ENCODE data around the gene WDR26.
A peak's percentile ranks its signal among the peaks of the same experiment; 100 is the strongest.
"Not testable (repeated sequence)": the region's sequence is repeated elsewhere in the genome, so short reads cannot be mapped to it uniquely, and the experiment has no call there.

The WDR26 gene

GRCh38 chr1:224433701-224434672 is 610 bp downstream of the WDR26 start:
- DNase-seq, result peak; percentile 19

- DNase-seq, result no peak
These were observed 1.4 kb downstream of the WDR26 start for GRCh38 chr1:224433041-224433691.

GRCh38 chr1:224432672-224433040 is 1.9 kb downstream of the WDR26 start:
- DNase-seq, result no peak

- no peak for DNase-seq
These were observed 2.5 kb downstream of the WDR26 start for GRCh38 chr1:224432146-224432545.

GRCh38 chr1:224431726-224432125 is 2.9 kb downstream of the WDR26 start:
- no peak for DNase-seq

- no peak for DNase-seq
These were observed 4.0 kb downstream of the WDR26 start for GRCh38 chr1:224430511-224431113.

GRCh38 chr1:224429616-224430326 is 4.8 kb downstream of the WDR26 start:
- no peak for DNase-seq

GRCh38 chr1:224428713-224429112 is 5.9 kb downstream of the WDR26 start:
- not testable (repeated sequence) for DNase-seq

GRCh38 chr1:224427346-224427745 is 7.3 kb downstream of the WDR26 start:
- DNase-seq, result no peak

GRCh38 chr1:224426869-224427268 is 7.7 kb downstream of the WDR26 start:
- DNase-seq, result not testable (repeated sequence)

GRCh38 chr1:224425279-224425884 is 9.2 kb downstream of the WDR26 start:
- DNase-seq, result no peak

- DNase-seq, result no peak
These were observed 14.5 kb downstream of the WDR26 start for GRCh38 chr1:224420106-224420505.

- DNase-seq, result no peak
These were observed 22.8 kb downstream of the WDR26 start for GRCh38 chr1:224411766-224412165.

GRCh38 chr1:224408294-224408590 is 26.4 kb downstream of the WDR26 start:
- no peak for DNase-seq

- no peak for DNase-seq
These were observed 26.9 kb downstream of the WDR26 start for GRCh38 chr1:224407571-224408293.

GRCh38 chr1:224406216-224406615 is 28.4 kb downstream of the WDR26 start:
- no peak for DNase-seq

GRCh38 chr1:224405604-224405970 is 29.0 kb downstream of the WDR26 start:
- no peak for DNase-seq

GRCh38 chr1:224404916-224405603 is 29.5 kb downstream of the WDR26 start:
- DNase-seq, result no peak

- no peak for DNase-seq
These were observed 32.0 kb downstream of the WDR26 start for GRCh38 chr1:224402472-224403036.

GRCh38 chr1:224399887-224400286 is 34.7 kb downstream of the WDR26 start:
- DNase-seq, result no peak

GRCh38 chr1:224393294-224393693 is 41.3 kb downstream of the WDR26 start:
- DNase-seq, result no peak
